Measurements from ENCODE around the gene RRP12. TPM values are rescaled to one million over a fixed set of nuclear protein-coding genes. Genes with fewer than 3 reads are reported as not detected.

The RRP12 gene
- total and polyA plus RNA-seq, 2 of the 4 experiments (the other 2 are of a cell fraction): 21.5 to 23.3 TPM

GRCh38 chr10:97380516-97380915 lies 20.6 kb downstream of the RRP12 start:
- Histone ChIP-seq H4K91ac (ENCODE audit: insufficient read depth, low read depth, low read length) (no peak overlapping the region), H3K4me1 (ENCODE audit: control insufficient read depth, insufficient read depth, low read length) (no peaks in the 10 kb centered on the region), H3K27me3 (ENCODE audit: control insufficient read depth, insufficient read depth, low read length) (no peaks in the 10 kb centered on the region), H2BK120ac (ENCODE audit: low read depth, low read length) (no peak overlapping the region), H3K18ac (ENCODE audit: low read depth, low read length) (no peak overlapping the region), H3K79me1 (ENCODE audit: low read depth in 1 of 2, low read length in 2 of 2) (no peaks in the 10 kb centered on the region; a peak in 1 of 4 replicates), H2BK20ac (ENCODE audit: low read depth, low read length) (no peak overlapping the region), H3K4me2 (ENCODE audit: low read depth, low read length) (no peak overlapping the region), H3K9me1 (ENCODE audit: insufficient read depth, low read length) (no peaks in the 10 kb centered on the region), H4K8ac (ENCODE audit: low read depth in 2 of 2, low read length in 2 of 2) (no peak overlapping the region), H3K4ac (ENCODE audit: low read depth, low read length) (no peak overlapping the region), H3K56ac (ENCODE audit: extremely low read depth, insufficient read depth, low read length) (no peak overlapping the region), H2AK5ac (ENCODE audit: low read depth, low read length) (no peak overlapping the region), H3K4me3 (ENCODE audit: insufficient read depth, low read depth, low read length) (no peak overlapping the region), H2AK9ac (replicated peaks; ENCODE audit: low read depth, low read length, poor library complexity) (no peak overlapping the region), H3K9me3 (ENCODE audit: control insufficient read depth, insufficient read depth, low read length) (no peaks in the 10 kb centered on the region), H2BK15ac (ENCODE audit: low read depth, low read length) (no peak overlapping the region), H4K5ac (ENCODE audit: low read depth, low read length) (no peak overlapping the region), H2AFZ (replicated peaks; ENCODE audit: low read length, poor library complexity) (no peak overlapping the region), H3K14ac (replicated peaks; ENCODE audit: low read depth, low read length) (no peak overlapping the region), H4K20me1 (ENCODE audit: insufficient read depth, low read length) (no peaks in the 10 kb centered on the region), H3K27ac (ENCODE audit: insufficient read depth, low read length) (no peak overlapping the region), H2BK5ac (ENCODE audit: low read depth, low read length, poor library complexity, severe bottlenecking) (no peak overlapping the region), H3K36me3 (ENCODE audit: control insufficient read depth, insufficient read depth, low read length) (peaks cover 24% of the 10 kb centered on the region), H3K23ac (ENCODE audit: low read depth, low read length) (no peak overlapping the region), H3K9ac (ENCODE audit: low read depth, low read length) (no peak overlapping the region)
- ChIA-PET POLR2A (ENCODE audit: unreplicated experiment) (no interaction called here), CTCF (no interaction called here)
- in situ Hi-C loops (cut with MboI; ENCODE audit: low sequenced_read_pairs): no loop called here
- BruUV-seq (replicated peaks): no TSS peak
- ATAC-seq (ENCODE audit: low read depth) (no peak), DNase-seq (no peak)
- TF ChIP-seq ELK1 (IDR thresholded peaks at IDR 0.05; ENCODE audit: borderline replicate concordance, low read depth, low read length) (no peak), POLR2A (IDR thresholded peaks at IDR 0.05; ENCODE audit: low read depth, low read length) (no peak), RFX5 (IDR thresholded peaks at IDR 0.05; ENCODE audit: low read depth, low read length) (no peak), BHLHE40 (IDR thresholded peaks at IDR 0.05; ENCODE audit: low read depth, low read length) (no peak), RAD21 (IDR thresholded peaks at IDR 0.05; ENCODE audit: low read length) (no peak), CTCF (conservative IDR thresholded peaks at IDR 0.05; ENCODE audit: low read depth, low read length) (no peak), FOS (IDR thresholded peaks at IDR 0.05; ENCODE audit: low read depth, low read length) (no peak), NFE2L2 (IDR thresholded peaks at IDR 0.05; ENCODE audit: low read depth, low read length) (no peak), SMC3 (IDR thresholded peaks at IDR 0.05; ENCODE audit: low read depth, low read length) (no peak), CHD1 (IDR thresholded peaks at IDR 0.05; ENCODE audit: low read depth, low read length) (no peak), RCOR1 (IDR thresholded peaks at IDR 0.05; ENCODE audit: insufficient replicate concordance, low read length) (no peak), USF2 (IDR thresholded peaks at IDR 0.05; ENCODE audit: low read depth, low read length) (no peak)
- 83% methylated on average over 5 of the region's 8 CpGs; no CpG with 5 or more reads in 1 of the 2 experiments for WGBS, 2 experiments (ENCODE audit: extremely low coverage in 2 of 2, insufficient read length in 1 of 2)
- dilution Hi-C loops (cut with HindIII; ENCODE audit: low sequenced_read_pairs, unreplicated experiment): no loop called here
- intact Hi-C loops (cut with micrococcal nuclease): no loop called here

Measured in IMR-90 (cell line).